ENCODE measurements around the gene ZAP70.

The ZAP70 gene

GRCh38 chr2:97755491-97755890 is 42.1 kb downstream of the ZAP70 start:
- DNase-seq, result no peak

DNA sequence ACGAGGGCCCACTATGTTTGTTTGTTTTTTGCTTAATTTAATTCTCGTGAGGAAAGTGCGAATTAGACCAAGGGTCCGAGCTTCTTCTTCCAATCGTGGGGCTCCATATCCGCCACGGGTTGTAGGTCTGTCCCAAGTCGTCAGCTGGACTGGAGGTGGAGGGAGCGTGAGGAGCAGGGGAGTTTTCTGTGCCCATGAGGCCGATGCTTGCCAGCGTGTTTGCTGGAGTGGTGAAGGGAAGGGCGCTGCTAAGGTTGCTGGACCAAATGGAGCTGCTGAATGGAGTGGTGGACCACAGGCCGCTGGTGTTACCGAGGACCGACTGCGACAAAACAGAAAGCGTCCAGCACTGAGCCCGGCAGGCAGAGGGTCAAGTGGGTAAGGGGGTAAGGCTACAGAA is 43.7 kb downstream of the ZAP70 start:
- DNase-seq, result no peak

GRCh38 chr2:97758131-97758705 is 44.8 kb downstream of the ZAP70 start:
- no peak for DNase-seq

DNA sequence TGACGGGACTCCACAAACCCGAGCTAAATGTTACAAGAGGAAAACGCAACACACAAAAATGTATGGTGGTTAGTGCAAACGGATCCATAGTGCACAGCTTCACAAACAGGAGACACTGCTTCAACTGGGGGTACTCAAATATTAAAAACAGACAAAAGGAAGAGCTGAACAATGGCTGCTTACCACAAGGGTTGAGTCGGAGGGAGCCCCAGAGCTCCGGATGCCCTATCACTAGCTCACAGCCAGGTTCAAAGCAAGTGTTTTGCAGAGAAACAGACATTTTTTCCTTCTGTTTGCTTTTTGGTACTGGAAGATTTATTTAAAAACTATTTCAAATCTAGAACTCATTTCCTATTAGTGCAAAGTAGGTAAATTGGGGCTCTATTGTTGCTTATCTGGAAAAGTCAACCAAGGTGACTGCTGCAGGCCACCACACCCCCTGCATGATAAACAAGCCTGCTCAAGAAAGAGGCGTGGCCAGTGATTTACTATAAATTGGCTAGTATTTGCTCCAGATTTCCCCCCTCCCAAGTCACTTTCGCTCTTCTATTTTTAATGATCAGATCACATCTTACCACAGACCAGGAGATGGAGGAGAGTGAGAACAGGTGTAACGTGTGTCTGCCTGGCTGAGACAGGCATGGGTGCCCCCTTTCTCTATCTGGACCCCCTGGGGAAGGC is 46.5 kb downstream of the ZAP70 start:
- no peak for DNase-seq

DNA sequence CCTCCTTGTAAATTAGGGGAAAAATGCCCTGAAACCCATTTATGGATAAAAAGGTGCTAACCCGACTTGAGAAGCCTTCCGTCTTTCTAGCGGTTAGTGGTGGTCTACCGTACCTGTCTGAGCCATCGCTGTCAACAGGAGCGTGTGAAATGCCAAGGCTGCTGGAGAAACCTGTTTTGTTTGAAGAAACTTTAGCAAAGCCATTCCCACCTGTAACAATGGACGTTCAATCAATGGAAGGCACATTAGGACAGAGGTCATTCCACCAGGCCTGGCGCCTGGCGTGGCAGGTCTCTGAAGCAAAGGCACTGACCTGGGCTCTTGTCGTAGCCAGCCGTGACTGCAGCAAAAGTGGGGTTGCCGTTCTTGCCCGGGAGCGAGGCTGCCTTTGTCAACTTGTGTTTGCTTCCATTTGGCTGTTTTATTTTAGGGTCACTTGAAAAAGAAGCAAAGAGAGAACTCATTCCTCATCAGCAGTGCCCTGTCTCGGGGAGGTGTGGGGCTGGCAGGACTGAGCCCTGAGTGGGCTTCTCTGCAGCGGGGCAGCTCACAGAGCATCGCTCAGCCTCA is 47.2 kb downstream of the ZAP70 start:
- no peak for DNase-seq

DNA sequence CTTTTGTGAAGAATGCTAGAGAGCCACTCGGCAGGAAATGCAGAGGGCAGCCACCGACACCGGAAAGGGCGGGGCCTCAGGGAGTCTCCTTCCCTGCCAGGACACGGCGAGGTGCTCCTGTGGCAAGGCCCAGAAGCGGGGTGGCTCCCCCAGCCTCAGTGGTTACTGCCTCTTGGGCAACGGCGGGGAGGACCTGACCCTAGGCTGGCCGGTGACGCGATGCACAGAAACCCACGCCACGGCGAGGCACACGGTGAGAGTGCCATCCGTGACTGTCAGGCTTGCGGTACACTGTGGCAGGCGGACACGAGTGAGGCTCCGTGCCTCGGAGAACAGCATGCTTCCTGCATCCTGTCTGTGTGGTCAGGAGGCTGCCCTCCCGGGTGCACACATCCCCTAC is 47.8 kb downstream of the ZAP70 start:
- DNase-seq, result no peak

- no peak for DNase-seq
Measured at GRCh38 chr2:97763176-97763845, 49.9 kb downstream of the ZAP70 start.

- no peak for DNase-seq
Measured at GRCh38 chr2:97764559-97765263, 51.3 kb downstream of the ZAP70 start.

GRCh38 chr2:97765933-97766332 is 52.6 kb downstream of the ZAP70 start:
- no peak for DNase-seq

GRCh38 chr2:97766567-97766966 is 53.2 kb downstream of the ZAP70 start:
- DNase-seq, result no peak

GRCh38 chr2:97769308-97769707 is 55.9 kb downstream of the ZAP70 start:
- no peak for DNase-seq

GRCh38 chr2:97769711-97770110 is 56.3 kb downstream of the ZAP70 start:
- no peak for DNase-seq

GRCh38 chr2:97770445-97770844 is 57.1 kb downstream of the ZAP70 start:
- DNase-seq, result no peak

- DNase-seq, result no peak
Measured at GRCh38 chr2:97774425-97774824, 61.0 kb downstream of the ZAP70 start.

GRCh38 chr2:97775074-97775473 is 61.7 kb downstream of the ZAP70 start:
- no peak for DNase-seq

DNA sequence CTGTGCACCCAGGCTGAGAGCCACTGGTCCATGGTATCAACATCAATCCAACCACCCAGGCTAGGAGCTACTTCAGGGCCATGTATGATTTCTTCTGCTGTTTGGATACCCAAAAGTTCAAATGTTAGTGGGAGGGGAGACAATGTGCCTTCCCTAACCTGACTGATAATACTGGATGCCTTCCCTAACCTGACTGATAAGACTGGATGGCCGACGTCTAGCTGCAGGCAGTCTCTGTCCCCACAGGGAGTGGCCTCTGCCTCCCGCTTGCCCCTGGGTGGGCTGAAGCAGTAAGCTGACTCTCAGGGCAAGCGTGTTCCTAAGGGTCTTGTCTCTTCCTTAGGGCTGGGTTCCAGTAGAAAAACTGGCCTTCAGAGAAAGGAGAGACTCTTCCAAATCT is 65.8 kb downstream of the ZAP70 start:
- DNase-seq, result no peak

DNA sequence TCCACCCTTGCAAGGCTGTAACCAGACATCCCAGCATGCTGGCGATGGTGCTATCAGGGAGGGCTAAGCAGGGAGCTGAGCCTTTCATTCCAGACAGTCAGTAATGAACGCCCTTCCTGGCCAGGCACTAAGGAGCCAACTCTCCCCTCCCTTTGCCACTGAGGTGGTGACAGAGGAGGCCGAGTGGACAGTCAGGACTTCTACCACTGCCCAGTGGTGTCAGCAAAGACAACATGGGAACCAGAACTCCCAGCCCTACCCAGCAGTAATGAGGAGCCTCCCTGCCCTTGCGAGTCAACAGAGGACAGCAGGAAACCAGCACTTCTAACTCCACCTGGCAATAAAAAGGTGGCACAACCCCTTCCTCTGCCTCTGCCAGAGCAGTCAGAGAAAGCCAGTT is 68.6 kb downstream of the ZAP70 start:
- peak; percentile 57 for DNase-seq

DNA sequence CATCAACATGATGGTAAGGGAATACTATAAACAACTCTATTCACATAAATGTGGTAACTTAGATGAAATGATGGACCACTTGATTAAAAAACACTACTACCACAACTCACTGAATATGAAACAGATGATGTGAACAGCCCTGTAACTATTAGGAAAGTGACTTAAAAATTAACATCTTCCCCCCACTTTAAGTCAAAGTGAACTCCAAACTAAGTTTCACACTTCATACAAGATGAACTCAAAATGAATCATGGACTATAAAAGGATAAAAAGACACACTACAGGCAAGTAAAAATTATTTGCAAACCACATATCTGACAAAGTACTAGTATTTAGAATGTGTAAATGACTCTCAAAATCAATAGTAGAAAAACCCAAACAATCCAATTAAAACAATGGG is 71.6 kb downstream of the ZAP70 start:
- DNase-seq, result no peak

DNA sequence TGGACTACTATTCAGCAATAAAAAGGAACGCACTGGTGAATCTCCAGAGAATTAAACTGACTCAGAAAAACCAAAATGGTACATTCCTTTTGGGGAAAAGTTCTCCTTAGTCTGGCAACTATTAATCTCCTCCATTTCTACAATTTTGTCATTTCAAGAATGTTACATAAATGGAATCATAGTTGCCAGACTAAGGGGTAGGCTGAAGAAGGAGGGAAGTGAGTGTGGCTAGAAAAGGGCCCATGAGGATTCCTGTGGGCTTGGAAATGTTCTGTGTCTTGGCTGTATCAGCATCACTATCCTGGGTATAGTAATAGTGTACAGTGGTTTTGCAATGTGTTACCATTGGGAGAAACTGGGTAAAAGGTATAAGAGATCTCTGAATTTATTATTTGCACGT is 72.4 kb downstream of the ZAP70 start:
- no peak for DNase-seq

GRCh38 chr2:97788986-97789644 is 75.7 kb downstream of the ZAP70 start:
- no peak for DNase-seq
